ENCODE results near the gene DNAJC30.

- TF ChIP-seq CTCF (optimal IDR thresholded peaks at IDR 0.05 in 1 of 3, IDR thresholded peaks at IDR 0.05 in 1 of 3, conservative IDR thresholded peaks at IDR 0.05 in 1 of 3; ENCODE audit: extremely low read depth in 1 of 3, insufficient read depth in 2 of 3, low read length in 3 of 3) (no peak), EZH2 (IDR thresholded peaks at IDR 0.05; ENCODE audit: low read length) (no peak)
These were observed 13.1 kb upstream of the DNAJC30 start for GRCh38 chr7:73696372-73696771.
